GM12891 (cell line): Measurements from ENCODE around the gene ARHGEF39.

ENCODE experiments used
- PAX5 ChIP-seq: IDR thresholded peaks from 2 replicates; pipeline ENCODE4 v1.6.1; 2011; ENCODE audit warnings: low read length, moderate library complexity, mild to moderate bottlenecking; ENCODE audit not compliant: insufficient read depth, severe bottlenecking
- POLR2A ChIP-seq: IDR thresholded peaks from 2 replicates; pipeline ENCODE4 v1.6.1; 2011; ENCODE audit warnings: low read depth, low read length, control low read depth
- POLR2AphosphoS5 ChIP-seq: IDR thresholded peaks from 2 replicates; pipeline ENCODE4 v1.6.1; 2011; ENCODE audit warnings: low read depth, low read length, control low read depth
- TAF1 ChIP-seq: IDR thresholded peaks from 2 replicates; pipeline ENCODE4 v1.6.1; 2011; ENCODE audit warnings: low read depth, low read length, control low read depth

DNA sequence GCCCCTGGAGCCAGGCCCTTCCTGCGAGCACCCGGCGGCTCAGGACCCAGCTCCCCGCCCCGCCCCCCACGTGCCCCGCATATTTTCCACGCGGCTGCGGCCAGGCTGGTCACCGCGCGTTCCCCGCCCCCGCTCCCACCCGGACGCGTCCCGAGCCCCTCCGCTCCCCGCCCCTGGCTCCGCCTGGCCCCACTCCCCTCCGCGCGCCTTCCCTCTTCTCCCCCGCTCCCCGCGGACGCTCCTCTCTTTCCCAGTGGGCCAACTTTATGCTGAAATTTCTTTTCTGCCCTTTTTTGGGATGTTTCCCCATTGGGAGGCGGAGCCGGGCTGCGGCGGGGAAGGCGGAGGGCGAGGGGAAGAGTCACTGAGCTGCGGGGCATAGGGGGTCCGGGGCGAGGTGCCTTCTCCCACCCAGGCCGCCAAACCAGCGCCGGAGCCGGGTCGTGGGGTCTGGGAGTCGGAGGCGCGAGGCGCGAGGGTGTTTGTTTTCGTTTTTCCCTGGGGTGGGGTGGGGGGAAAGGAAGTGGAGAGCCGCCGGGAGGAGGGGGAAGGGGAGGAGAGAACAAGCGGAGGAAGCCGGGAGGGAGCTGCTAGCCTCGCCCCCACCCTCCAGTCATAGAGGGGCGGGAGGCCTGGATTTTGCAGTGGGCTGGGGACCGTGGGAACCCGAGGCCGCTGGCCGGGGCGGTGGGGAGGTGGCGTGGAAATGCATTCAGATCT lies 25.8 kb upstream of the ARHGEF39 start:
- TF ChIP-seq POLR2A = no peak
- TF ChIP-seq TAF1 = no peak
- TF ChIP-seq POLR2AphosphoS5 = no peak
- no peak for TF ChIP-seq PAX5
